Stimulated activated CD4-positive, alpha-beta T cell treated with anti-CD3 and anti-CD28 coated beads, Interleukin-2, amount 100 ng/mL, for 24 hours (primary cell): ENCODE measurements around the gene SLC25A13.
"Not testable (repeated sequence)": the region's sequence is repeated elsewhere in the genome, so short reads cannot be mapped to it uniquely, and the experiment has no call there.

ENCODE experiments used
- DNase-seq, 2 donors: peaks; one replicate each; pipeline ENCODE4 v3.0.0-alpha.2; 2020

Gene SLC25A13

GRCh38 chr7:96321658-96322372 lies at the start of gene SLC25A13:
Gene SLC25A13, minus strand, starts transcription at chr7:96322098. Its CDS starts 142 bp downstream, at chr7:96321956.
- DNase-seq = peak; percentile 72 to 79

DNA sequence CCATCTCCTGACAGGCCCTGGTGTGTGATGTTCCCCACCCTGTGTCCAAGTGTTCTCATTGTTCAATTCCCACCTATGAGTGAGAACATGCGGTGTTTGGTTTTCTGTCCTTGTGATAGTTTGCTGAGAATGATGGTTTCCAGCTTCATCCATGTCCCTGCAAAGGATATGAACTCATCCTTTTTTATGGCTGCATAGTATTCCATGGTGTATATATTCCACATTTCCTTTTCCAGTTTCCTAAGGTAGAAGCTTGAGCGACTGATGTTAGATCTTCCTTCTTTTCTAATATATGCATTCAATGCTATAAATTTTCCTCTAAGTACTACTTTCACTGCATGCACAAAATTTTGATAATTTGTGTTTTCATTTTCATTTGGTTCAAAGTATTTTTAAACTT lies 44.0 kb upstream of the SLC25A13 start:
- not testable (repeated sequence) for DNase-seq

- DNase-seq = no peak
Measured at GRCh38 chr7:96361116-96361857, 39.4 kb upstream of the SLC25A13 start.

GRCh38 chr7:96359876-96360275 lies 38.0 kb upstream of the SLC25A13 start:
- DNase-seq = no peak

DNA sequence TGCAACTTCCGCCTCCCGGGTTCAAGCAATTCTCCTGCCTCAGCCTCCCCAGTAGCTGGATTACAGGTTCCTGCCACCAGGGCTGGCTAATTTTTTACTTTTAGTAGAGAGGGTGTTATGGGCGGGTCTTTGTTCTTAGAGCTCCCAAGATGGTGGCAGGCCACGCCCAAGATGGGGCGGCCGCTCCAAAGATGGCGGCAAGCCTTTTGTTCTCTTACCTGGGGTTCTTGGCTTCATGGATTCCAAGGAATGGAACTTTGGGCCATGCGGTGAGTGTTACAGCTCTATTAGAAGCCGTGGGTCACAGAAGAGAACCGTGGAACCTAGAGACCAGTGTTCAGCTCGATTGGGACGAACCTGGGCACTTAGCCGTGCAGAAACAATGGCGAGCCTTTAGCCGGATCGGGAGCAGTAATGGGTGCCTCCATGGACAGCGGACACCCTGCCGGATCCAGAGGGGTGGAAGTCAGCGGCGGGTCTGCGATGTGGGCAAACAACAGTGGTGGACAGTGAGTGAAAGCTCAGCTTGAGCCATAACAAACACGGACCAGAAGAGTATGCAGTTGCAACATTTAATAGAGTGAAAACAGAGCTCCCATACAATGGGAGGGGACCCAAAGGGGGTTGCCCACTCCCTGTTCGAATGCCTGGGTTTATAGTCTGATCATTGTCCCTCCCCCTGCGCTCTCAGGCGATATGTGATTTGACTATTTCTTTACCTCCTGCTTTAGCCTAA lies 36.5 kb upstream of the SLC25A13 start:
- not testable (repeated sequence) for DNase-seq

DNA sequence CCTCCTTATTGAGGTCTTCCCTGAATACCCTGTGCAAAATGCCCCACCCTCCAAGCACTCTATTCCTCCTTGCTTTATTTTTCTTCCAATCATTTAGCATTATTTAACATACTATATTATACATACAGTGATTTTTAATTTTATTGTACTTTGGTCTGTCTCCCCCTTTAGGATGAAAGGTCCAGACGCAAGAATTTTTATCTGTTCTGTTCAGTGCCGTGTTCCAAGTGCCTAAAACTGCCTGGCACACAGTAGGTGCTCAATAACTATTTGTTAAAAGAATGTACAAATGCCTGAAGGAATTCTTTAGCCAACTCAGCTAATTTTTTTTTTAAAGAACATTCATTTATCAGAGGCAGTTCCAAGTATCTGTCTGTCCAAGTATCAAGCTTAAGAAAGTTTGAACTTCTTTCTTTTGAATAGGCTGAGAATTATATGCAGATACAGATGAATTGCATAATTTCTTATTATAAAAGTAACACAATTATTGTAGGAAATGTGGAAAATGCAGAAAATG lies 34.1 kb upstream of the SLC25A13 start:
- DNase-seq = no peak

- DNase-seq = no peak
Measured at GRCh38 chr7:96354881-96355280, 33.0 kb upstream of the SLC25A13 start.

DNA sequence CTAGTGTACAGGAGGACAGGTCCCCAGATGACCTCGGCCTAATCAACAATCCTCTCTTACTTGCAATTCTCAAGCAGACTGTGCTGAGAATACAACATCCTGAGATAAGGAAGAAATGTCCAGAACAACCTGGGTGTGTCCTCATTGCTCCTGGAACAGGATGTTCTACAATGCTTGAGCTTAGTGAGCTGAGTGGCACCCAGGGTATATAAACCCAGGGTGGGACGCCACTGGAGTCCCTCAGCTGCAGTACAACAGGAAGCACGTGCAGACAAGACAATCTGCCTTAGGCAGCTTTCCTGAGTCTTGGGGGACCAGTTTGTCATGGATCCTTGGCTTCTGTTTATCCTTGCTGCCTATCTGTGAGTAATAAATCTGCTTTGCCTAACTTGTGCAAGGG lies 27.7 kb upstream of the SLC25A13 start:
- DNase-seq = no peak

DNA sequence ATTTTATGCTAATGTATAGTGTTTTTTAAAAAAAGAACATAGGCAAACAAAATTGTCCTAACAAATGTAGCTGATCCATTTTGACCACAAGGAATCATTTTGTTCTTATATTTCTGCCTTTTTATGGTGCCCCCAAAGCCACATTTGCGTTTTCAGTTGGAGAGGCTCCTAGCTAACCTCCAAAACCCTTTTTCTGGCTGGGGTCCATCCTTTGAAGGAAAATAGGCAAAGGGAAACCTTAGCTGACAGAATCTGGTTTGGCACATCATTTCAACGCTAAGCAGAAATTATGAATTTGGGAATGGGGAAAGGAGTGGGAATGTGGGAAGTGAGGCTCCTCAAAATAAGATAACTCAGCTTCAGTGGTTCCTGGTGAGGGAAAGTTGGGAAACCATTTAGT lies 25.6 kb upstream of the SLC25A13 start:
- DNase-seq = no peak

DNA sequence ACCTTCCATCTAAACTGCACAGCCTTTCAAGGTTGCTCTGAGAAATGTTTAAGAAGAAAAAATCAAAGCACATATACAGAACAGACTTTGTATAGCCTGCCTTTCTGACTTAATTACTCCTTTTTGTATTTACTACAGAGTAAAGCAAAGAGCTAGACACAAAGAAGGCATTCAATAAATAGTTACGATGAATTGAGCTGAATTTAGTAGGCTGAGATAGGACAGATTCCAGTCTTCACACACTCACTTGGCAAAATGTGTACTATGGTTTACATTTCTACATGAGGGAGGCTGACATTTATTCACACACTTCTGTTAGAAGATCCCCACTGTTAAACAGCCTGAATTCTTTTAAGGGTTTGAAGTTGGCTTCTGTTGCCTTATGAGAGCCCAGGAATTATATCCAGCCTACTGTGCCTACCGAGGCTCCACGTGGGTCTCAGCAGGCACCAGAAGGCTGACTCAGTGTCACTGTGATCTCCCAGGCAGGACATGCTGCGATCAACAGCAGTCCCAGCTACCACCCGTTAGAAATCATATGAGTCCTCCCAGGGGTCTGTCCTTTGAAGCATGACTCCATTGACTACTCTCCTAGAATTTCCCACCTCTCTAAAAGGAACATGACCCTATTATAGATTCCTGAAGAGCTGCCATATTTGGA lies 24.5 kb upstream of the SLC25A13 start:
- DNase-seq = no peak

DNA sequence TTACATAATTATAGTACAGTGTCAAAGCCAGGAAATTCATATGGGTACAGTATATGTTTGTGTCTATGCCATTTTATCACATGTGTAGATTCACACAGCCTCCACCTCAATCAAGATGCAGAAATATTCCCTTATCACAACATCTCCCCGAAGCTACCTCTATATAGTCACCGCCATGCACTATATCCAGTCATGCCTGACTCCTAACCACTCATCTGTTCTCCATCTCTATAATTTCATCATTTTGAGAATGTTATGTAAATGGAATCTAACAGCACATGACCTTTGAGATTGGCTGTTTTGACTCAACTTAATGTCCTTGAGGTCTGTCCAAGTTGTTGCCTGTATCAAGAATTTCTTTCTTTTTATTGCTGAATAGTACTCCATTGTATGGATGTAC lies 22.3 kb upstream of the SLC25A13 start:
- DNase-seq = no peak

DNA sequence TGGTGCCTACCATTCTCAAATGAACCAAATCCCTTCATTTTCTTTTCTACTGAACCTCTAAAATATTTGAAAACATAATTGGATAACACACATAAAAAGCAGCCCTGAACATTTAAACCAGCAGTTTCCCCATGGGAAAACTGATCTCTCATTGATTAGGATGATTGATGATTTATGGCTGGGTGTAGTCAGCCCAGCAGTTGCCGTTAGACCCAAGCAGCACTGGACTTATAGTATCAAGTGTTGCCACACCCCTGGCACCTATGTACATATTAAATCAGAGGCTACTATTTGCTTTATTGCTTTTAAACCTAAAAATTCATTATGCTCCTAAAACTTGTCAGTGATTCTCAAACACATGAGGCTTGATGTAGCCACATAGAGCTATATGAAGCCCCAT lies 20.2 kb upstream of the SLC25A13 start:
- DNase-seq = no peak

- no peak for DNase-seq
Measured at GRCh38 chr7:96337519-96337918, 15.6 kb upstream of the SLC25A13 start.

DNA sequence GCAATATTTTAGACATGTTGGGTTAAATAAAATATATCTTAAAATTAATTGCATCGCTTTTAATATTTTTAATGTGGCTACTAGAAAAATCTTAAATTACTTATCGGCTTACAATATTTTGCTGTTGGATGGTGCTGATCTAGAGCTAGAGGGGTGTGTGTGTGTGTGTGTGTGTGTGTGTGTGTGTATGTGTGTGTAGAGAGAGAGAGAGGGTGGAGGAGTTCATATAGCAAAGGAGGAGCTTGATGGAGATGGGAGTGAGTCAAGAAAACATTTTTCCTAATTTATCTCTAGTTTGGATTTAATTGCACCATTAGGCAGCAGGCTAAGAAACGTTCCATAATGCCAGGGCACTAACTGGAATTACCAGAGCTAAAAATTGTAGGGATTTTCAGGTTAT lies 10.4 kb upstream of the SLC25A13 start:
- no peak for DNase-seq

DNA sequence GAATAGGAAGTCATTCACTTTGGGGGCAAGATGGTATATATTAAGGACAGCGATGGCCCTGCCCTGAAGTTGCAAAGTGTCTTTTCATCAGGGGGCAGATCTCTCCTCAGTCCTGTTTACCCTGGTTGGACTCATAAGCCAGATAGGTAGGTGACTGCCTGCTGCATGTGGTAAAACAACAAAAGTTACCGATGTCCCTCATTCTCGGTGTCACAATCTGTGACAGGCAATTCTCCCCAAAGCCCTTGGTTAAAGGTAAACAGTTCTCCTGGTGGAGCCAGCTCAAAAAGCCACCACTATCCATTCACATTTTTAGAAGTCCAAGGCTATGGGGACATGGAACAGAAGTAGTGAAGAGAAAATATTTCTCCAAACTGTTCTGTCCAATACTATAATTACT lies 9.9 kb upstream of the SLC25A13 start:
- DNase-seq = no peak

GRCh38 chr7:96331233-96331632 lies 9.3 kb upstream of the SLC25A13 start:
- no peak for DNase-seq

DNA sequence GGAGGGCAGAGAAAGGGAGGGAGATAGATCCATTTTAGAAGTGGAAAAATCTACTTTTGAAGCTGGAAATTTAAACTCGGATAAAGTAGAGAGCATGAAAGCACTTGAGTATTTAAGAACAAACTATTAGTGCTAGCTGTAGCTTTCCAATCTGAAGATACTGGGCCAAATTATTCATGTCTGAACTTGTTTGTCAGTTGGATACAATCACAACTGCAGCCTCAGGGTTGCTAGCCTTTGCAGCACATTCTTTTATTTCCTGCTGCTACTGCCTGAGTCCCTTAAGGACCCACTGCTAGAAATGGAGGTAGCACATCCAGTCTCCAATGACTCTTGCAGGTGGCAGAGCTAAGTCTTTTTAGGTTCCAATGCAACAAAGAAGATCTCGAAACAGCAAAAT lies 8.3 kb upstream of the SLC25A13 start:
- no peak for DNase-seq

- DNase-seq = no peak
Measured at GRCh38 chr7:96329241-96329640, 7.3 kb upstream of the SLC25A13 start.

DNA sequence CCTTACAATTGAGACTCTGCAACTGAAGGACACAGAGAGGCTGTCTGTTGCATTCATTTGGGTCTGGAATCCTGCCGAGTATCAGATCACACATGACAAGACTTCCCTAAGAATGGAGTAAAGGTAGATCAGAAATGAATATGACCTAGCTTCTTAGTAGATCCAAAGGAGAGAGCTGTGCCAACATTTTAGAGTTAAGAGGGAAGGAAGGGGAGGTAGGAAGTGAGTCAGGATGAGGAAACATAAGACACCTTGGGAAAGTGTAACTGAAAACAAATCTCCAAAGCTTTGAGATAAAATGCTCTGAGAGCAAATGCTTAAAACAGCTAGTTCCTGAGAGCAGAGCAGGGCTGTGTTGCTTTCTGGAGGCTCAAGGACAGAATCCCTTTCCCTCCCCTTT lies 6.1 kb upstream of the SLC25A13 start:
- no peak for DNase-seq

DNA sequence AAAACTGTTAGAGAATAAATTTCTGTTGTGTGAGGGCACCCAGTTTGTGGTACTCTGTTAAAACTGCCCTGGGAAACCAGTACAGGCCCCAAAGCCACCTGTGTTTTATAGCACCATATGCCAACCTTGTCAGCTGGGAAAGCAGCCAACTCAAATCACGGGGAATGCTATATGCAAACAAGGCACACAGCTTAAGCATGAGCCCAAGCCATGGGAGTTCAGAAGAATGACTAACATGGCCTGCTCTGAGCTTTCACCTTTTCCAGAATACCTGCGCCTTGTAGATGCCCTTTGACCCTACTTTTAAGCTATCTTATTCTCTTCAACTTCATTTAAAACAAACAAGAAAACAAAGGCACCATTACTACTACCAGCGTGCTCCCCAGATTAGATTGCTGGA lies 5.5 kb upstream of the SLC25A13 start:
- DNase-seq = no peak

GRCh38 chr7:96326752-96327151 lies 4.9 kb upstream of the SLC25A13 start:
- not testable (repeated sequence) for DNase-seq

DNA sequence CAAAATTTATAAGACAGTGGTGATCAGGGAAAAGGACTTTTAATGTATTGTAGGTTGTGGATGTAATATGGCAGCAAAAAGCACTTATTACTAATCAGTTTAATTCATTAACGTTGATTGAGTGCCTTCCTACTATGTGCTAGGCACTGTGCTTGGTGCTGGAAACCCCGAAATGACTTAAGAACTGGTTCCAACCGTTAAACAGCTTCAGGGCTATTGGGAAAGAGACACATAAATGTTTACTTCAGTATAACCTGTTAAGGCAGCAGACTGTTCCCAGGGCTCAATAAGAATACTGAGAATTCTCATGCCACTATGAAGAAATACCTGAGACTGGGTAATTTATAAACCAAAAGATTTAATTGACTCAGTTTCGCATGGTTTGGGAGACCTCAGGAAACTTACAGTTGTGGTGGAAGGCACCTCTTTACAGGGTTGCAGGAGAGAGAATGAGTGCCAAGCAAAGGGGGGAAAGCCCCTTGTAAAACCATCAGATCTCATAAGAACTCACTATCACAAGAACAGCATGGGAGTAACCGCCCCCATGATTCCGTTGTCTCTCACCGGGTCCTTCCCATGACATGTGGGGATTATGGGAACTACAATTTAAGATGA lies 1.1 kb upstream of the SLC25A13 start:
- DNase-seq = peak in 1 of 2 donors; percentile 4

DNA sequence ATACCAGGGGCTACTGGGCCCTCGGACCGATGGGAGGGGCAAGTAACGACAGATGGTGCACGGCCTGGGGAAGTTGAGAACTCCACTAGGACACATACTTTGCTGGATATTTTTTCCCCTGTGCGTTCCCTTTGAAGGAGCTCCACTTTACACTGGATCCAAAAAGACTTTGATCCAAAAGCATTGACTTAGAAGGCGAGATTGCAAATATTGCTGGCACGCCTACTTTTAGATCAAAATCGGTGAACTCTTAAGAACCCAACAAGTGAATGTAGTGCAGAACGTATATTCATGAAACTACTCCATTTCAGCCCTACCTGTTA lies 436 bp upstream of the SLC25A13 start:
- no peak for DNase-seq
